CD14-positive monocyte (primary cell): ENCODE results near the gene ZC3H8. TPM values are rescaled to one million over a fixed set of nuclear protein-coding genes. Genes with fewer than 3 reads are reported as not detected.

Experiments used
- DNase-seq, 3 donors: peaks; one replicate each; pipeline ENCODE4 v3.0.0-alpha.2; 2011 to 2022
- H2AFZ ChIP-seq: 2 replicates; pipeline ENCODE4 v1.6.0; 2012; ENCODE audit warnings: mild to moderate bottlenecking, low read depth, low read length, inconsistent platforms; ENCODE audit not compliant: insufficient read depth, poor library complexity, severe bottlenecking
- H3K27ac ChIP-seq, 2 donors: 1 replicate in 1 of 2; 2 replicates in 1 of 2; pipeline ENCODE4 v1.5.1; 2012 to 2013; ENCODE audit warnings: low read length in 2 of 2, control low read depth in 1 of 2, inconsistent platforms in 1 of 2, low read depth in 1 of 2, mild to moderate bottlenecking in 1 of 2
- H3K27me3 ChIP-seq, 2 donors: one replicate each; pipeline versions ENCODE4 v1.6.0 to v1.6.1; 2011 to 2013; ENCODE audit warnings: low read length in 2 of 2; ENCODE audit not compliant: control insufficient read depth in 2 of 2, insufficient read depth in 2 of 2
- H3K36me3 ChIP-seq, 2 donors: replicated peaks in 1 of 2; 1 replicate in 1 of 2; 2 replicates in 1 of 2; pipeline versions ENCODE4 v1.5.1 to v1.6.1; 2012 to 2013; ENCODE audit warnings: low read length in 2 of 2, control low read depth in 1 of 2, inconsistent platforms in 1 of 2, mild to moderate bottlenecking in 1 of 2; ENCODE audit not compliant: insufficient read depth in 2 of 2, control insufficient read depth in 1 of 2
- H3K4me1 ChIP-seq, 2 donors: 1 replicate in 1 of 2; 2 replicates in 1 of 2; pipeline versions ENCODE4 v1.5.1 to v1.6.1; 2012 to 2013; ENCODE audit warnings: low read length in 2 of 2, control low read depth in 1 of 2, inconsistent platforms in 1 of 2, mild to moderate bottlenecking in 1 of 2, moderate library complexity in 1 of 2; ENCODE audit not compliant: insufficient read depth in 2 of 2, control insufficient read depth in 1 of 2
- H3K4me2 ChIP-seq: replicated peaks from 2 replicates; pipeline ENCODE3; 2012; ENCODE audit warnings: low read length, moderate library complexity, mild to moderate bottlenecking; ENCODE audit not compliant: poor library complexity, severe bottlenecking; ENCODE audit errors: extremely low read depth
- H3K4me3 ChIP-seq, 3 experiments: fragments of 200-600 bp in 1 of 3; sonication (generic) in 1 of 3; replicated peaks in 1 of 3; 1 replicate in 2 of 3; 2 replicates in 1 of 3; pipeline ENCODE4 v1.5.1; 2011 to 2013; ENCODE audit warnings: low read length in 3 of 3, mild to moderate bottlenecking in 3 of 3, control low read depth in 2 of 3, low read depth in 2 of 3, inconsistent platforms in 1 of 3, moderate library complexity in 1 of 3
- H3K79me2 ChIP-seq: 2 replicates; pipeline ENCODE4 v1.6.0; 2012; ENCODE audit warnings: mild to moderate bottlenecking, control low read depth, inconsistent platforms, low read length, moderate library complexity; ENCODE audit not compliant: insufficient read depth
- H3K9ac ChIP-seq: 2 replicates; pipeline ENCODE4 v1.6.0; 2017; ENCODE audit warnings: low read length, mild to moderate bottlenecking; ENCODE audit not compliant: insufficient read depth, poor library complexity, severe bottlenecking
- H3K9me3 ChIP-seq, 2 donors: replicated peaks in 1 of 2; 1 replicate in 1 of 2; 2 replicates in 1 of 2; pipeline versions ENCODE4 v1.5.1 to v1.6.1; 2012 to 2013; ENCODE audit warnings: low read length in 2 of 2, control low read depth in 1 of 2; ENCODE audit not compliant: control insufficient read depth in 1 of 2, insufficient read depth in 1 of 2
- H4K20me1 ChIP-seq: 2 replicates; pipeline ENCODE4 v1.6.0; 2012; ENCODE audit warnings: mild to moderate bottlenecking, low read length, control low read depth, moderate library complexity; ENCODE audit not compliant: insufficient read depth
- H3K27ac Mint-ChIP-seq, 7 donors: one replicate each; pipeline ENCODE4 v1.8.0; 2020; ENCODE audit warnings: mild to moderate bottlenecking in 7 of 7, mixed read lengths in 7 of 7, moderate library complexity in 6 of 7, inconsistent platforms in 2 of 7
- H3K27me3 Mint-ChIP-seq, 3 donors: one replicate each; pipeline ENCODE4 v1.8.0; 2021 to 2022; ENCODE audit warnings: low read depth in 3 of 3, mild to moderate bottlenecking in 3 of 3, mixed read lengths in 3 of 3, moderate library complexity in 3 of 3, inconsistent platforms in 1 of 3
- H3K36me3 Mint-ChIP-seq, 2 donors: one replicate each; pipeline ENCODE4 v1.8.0; 2020; ENCODE audit warnings: mixed read lengths in 2 of 2, inconsistent platforms in 1 of 2, mild to moderate bottlenecking in 1 of 2
- H3K4me1 Mint-ChIP-seq: one replicate; pipeline ENCODE4 v1.8.0; 2020; ENCODE audit warnings: mild to moderate bottlenecking, mixed read lengths
- H3K4me3 Mint-ChIP-seq, 2 donors: one replicate each; pipeline ENCODE4 v1.8.0; 2020; ENCODE audit warnings: mild to moderate bottlenecking in 2 of 2, mixed read lengths in 2 of 2, moderate library complexity in 1 of 2
- H3K9me3 Mint-ChIP-seq, 7 donors: one replicate each; pipeline ENCODE4 v1.8.0; 2020 to 2022; ENCODE audit warnings: mixed read lengths in 7 of 7, mild to moderate bottlenecking in 6 of 7, moderate library complexity in 6 of 7, inconsistent platforms in 2 of 7
- CTCF ChIP-seq: fragments of 200-600 bp; IDR thresholded peaks from one replicate; pipeline ENCODE4 v1.8.0; 2022; ENCODE audit warnings: antibody characterized with exemption, mild to moderate bottlenecking
- WGBS: methylation state at CpG from one replicate; pipeline ENCODE4 v1.1.5; 2013; ENCODE audit warnings: missing lambda C conversion rate; ENCODE audit not compliant: insufficient coverage; 5-methylcytosine and 5-hydroxymethylcytosine counted together
- intact Hi-C, 2 donors: fragments of 100-400 bp; cut with micrococcal nuclease; formaldehyde crosslinking; loops; one replicate each; pipeline versions ENCODE4 v1.15.0 to v1.15.1; 2023
- polyA plus RNA-seq, 3 donors: library from polyadenylated mRNA; depleted of rRNA in 1 of 3; unstranded in 2 of 3; stranded (reverse) in 1 of 3; fragments of 300-500 nt in 2 of 3; fragments of >200 nt in 1 of 3; fragmentation: Illumina TruSeq in 2 of 3; gene quantifications; 1 replicate in 2 of 3; 2 replicates in 1 of 3; pipeline ENCODE4 v1.2.3, GENCODE V29; 2012 to 2021

The ZC3H8 gene
- polyA plus RNA-seq, 3 donors: 2.3 to 6.9 (median 2.3) TPM

- TF ChIP-seq CTCF: no peak
- no peak overlapping the region for H3K27ac Mint-ChIP-seq
These were observed 39.0 kb upstream of the ZC3H8 start for GRCh38 chr2:112293636-112294401.

GRCh38 chr2:112290648-112291047, 35.8 kb upstream of the ZC3H8 start:
- intact Hi-C loops: no loop called here
- Mint-ChIP-seq H3K4me1 (no peaks in the 10 kb centered on the region), H3K27me3 (peaks cover 0 to 1% (median 0%) of the 10 kb centered on the region in 3 donors), H3K36me3 (peaks cover 0 to 3% of the 10 kb centered on the region in 2 donors), H3K4me3 (no peak overlapping the region), H3K9me3 (peaks cover 0 to 3% (median 0%) of the 10 kb centered on the region in 7 donors), H3K27ac (no peak overlapping the region)
- no peak for DNase-seq
- H4K20me1 ChIP-seq: no peaks in the 10 kb centered on the region
- H3K4me3 ChIP-seq: no peak overlapping the region
- no peak overlapping the region for H3K4me2 ChIP-seq
- no peaks in the 10 kb centered on the region for H3K4me1 ChIP-seq
- H3K9ac ChIP-seq: no peak overlapping the region
- no peaks in the 10 kb centered on the region for H3K27me3 ChIP-seq
- TF ChIP-seq CTCF: no peak
- H3K9me3 ChIP-seq: no peaks in the 10 kb centered on the region
- no CpG with 5 or more reads among the region's 1 CpG for whole genome bisulfite sequencing
- H2AFZ ChIP-seq: no peak overlapping the region
- no peaks in the 10 kb centered on the region for H3K36me3 ChIP-seq
- H3K79me2 ChIP-seq: no peaks in the 10 kb centered on the region
- H3K27ac ChIP-seq: no peak overlapping the region

More at GRCh38 chr2:112293636-112294401, 39.0 kb upstream of the ZC3H8 start:
- H3K9ac ChIP-seq: no peak overlapping the region
- H3K4me3 Mint-ChIP-seq: no peak overlapping the region
- no peaks in the 10 kb centered on the region for H3K4me1 ChIP-seq
- no peak overlapping the region for H3K27ac ChIP-seq
- H3K4me2 ChIP-seq: no peak overlapping the region
- no CpG with 5 or more reads among the region's 8 CpGs for WGBS
- no peaks in the 10 kb centered on the region for H3K27me3 ChIP-seq
- H3K9me3 Mint-ChIP-seq: no peaks in the 10 kb centered on the region
- DNase-seq: no peak
- H3K9me3 ChIP-seq: no peaks in the 10 kb centered on the region
- no peak overlapping the region for H3K4me3 ChIP-seq
- intact Hi-C loops: no loop called here
- H2AFZ ChIP-seq: no peak overlapping the region
- H3K79me2 ChIP-seq: no peaks in the 10 kb centered on the region
- peaks cover 0 to 1% (median 0%) of the 10 kb centered on the region in 3 donors for H3K27me3 Mint-ChIP-seq
- peaks cover 0 to 3% of the 10 kb centered on the region in 2 donors for H3K36me3 Mint-ChIP-seq
- H3K4me1 Mint-ChIP-seq: no peaks in the 10 kb centered on the region
- H3K36me3 ChIP-seq: no peaks in the 10 kb centered on the region
- H4K20me1 ChIP-seq: no peaks in the 10 kb centered on the region
